Measurements from ENCODE around the gene KLHDC4.

DNA sequence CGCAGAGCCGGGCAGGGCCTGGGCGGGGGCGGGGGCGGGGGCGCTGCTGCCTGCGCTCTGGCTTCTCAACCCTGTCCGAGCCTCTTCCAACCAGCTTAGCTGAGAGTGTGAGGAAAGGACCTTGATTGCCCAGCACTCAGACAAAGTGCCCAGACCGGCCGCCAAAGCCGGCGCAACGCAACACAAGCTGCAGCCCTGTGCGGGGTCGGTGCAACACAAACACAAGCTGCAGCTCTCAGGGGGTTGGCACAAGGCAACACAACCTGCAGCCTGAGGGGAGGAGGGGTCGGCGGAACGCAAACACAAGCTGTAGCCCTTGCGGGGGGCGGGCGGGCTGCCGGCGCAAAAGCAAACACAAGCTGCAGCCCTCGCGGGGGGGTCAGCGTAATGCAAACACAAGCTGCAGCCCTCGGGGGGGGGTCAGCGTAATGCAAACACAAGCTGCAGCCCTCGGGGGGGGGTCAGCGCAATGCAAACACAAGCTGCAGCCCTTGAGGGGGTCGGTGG is 60.0 kb downstream of the KLHDC4 start:
- no peak for TF ChIP-seq CEBPB (IDR thresholded peaks at IDR 0.05; ENCODE audit: low read depth, low read length)
- no peak for TF ChIP-seq SMC3 (IDR thresholded peaks at IDR 0.05; ENCODE audit: low read depth, low read length)
- no peak for TF ChIP-seq MAZ (IDR thresholded peaks at IDR 0.05; ENCODE audit: borderline replicate concordance, low read depth, low read length)
- TF ChIP-seq, protein P1, sequence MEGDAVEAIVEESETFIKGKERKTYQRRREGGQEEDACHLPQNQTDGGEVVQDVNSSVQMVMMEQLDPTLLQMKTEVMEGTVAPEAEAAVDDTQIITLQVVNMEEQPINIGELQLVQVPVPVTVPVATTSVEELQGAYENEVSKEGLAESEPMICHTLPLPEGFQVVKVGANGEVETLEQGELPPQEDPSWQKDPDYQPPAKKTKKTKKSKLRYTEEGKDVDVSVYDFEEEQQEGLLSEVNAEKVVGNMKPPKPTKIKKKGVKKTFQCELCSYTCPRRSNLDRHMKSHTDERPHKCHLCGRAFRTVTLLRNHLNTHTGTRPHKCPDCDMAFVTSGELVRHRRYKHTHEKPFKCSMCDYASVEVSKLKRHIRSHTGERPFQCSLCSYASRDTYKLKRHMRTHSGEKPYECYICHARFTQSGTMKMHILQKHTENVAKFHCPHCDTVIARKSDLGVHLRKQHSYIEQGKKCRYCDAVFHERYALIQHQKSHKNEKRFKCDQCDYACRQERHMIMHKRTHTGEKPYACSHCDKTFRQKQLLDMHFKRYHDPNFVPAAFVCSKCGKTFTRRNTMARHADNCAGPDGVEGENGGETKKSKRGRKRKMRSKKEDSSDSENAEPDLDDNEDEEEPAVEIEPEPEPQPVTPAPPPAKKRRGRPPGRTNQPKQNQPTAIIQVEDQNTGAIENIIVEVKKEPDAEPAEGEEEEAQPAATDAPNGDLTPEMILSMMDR (conservative IDR thresholded peaks at IDR 0.05; ENCODE audit: low read depth, low read length) = no peak

All from IMR-90 (cell line).